Fibroblast of skin of back (primary cell): ENCODE measurements around the gene AKIRIN2.
A peak's percentile ranks its signal among the peaks of the same experiment; 100 is the strongest.
"Not testable (repeated sequence)": the region's sequence is repeated elsewhere in the genome, so short reads cannot be mapped to it uniquely, and the experiment has no call there.

Experiments used
- DNase-seq: peaks from one replicate; pipeline ENCODE4 v3.0.0-alpha.2; 2013

AKIRIN2 gene

DNA sequence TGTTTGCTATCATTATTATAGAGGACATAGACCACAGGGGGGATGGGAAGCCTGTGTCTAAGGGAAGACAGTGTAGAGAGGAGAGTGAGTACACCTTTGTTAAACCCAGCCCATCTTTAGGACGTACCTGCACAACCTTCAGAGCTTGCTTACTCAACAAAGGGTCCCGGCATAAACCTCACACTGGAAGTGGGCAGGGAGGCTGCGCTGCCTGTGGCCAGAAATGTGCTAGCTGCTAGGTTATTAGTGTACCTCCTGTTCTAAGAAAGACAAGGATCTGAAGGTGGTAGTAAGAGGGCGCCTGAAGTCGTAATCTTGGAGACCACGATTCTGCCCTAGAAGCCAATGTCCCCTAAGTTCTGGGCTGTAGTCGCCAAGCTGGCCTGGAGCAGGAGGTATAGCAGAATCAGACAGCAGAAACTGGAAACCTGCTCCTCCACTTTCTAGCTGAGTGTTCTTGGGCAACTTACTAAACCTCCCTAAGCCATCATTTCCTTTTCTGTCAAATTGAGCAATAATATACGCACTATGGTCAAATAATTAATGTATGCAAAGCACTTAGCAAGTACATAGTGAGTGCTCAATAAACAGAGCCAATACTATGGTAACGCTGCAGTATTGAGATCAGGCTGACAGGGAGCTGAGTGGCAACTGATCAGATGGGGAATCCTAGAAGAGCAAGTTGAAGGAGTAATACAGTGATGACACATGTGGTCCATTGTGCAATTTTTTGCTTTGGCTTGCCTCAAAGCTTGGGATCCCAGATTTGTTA, 16.8 kb upstream of the AKIRIN2 start:
- DNase-seq, result no peak

DNA sequence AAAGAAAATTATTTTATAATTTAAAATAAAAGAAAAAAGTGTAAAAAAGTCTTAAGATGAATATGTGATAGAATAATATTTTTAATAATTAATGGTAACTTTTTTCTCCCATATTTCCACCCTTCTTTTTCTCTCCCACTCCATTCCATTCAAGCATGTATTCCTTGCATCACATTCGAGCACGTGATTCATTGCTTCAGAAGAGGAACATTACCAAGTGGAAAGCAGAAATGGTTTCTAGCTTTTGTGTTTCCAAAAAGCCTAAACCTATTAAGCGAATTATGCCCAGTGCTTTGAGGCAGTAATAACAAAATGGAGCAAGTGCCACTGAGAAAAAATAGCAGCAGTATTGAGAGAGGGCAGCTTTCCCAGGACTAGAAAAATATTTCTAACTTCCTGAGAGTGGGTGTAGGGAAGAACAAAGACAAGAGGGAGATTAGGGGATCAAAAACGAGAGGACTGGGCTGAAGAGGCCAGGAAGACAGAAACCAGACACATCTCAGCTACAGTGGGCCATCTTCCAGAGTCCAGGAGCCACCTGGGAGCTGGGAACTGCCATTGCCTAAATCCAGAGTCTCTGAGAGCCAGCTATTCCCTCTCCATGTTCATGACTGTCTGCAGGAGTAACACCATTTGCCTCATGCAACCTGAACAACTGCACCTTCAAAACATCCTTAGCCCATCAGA, 15.0 kb upstream of the AKIRIN2 start:
- DNase-seq, result no peak

DNA sequence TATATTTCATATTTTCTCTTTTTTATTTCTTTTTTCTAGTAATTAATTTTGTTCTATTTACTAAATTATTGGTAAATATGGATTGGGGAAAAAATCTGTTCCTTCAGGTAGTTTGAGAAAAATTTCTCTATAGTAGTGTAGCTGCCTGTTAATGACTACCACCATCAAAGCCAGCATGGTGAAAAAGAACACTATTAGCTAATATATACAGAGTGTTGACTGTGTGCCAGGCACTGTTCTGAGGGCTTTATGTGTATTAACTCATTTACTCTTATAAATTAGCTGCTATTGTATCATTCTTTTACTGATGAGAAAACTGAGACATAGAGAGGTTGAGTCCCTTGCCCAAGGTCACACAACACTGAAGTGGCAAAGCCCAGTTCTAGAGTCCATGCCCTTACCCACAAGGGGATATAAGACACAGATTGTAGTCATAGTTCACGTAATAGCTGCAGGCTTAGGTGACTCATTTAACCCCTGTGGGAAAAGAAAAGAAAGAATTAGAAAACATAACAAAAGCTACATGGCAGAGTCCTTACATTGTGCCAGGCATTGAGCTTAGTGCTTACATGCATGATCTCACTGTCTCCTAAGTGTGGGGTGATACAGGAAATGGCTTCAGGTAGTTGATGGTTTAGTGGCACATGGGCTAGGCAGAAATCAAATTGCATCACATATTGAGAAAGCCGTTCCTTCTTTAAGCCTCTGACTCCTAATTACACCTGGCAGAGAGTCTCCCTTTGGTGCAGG, 12.2 kb upstream of the AKIRIN2 start:
- DNase-seq, result peak; percentile 90

DNA sequence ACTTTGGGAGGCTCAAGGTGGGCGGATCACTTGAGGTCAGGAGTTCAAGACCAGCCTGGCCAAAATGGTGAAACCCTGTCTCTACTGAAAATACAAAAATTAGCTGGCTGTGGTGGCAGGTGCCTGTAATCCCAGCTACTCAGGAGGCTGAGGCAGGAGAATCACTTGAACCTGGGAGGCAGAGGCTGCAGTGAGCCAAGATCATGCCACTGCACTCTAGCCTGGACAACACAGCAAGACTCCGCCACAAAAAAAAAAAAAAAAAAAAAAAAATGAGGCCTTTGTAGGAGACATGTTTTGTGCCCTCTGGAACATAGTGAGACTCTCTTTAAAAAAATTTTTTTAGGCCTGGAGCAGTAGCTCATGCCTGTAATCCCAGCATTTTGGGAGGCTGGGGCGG, 10.7 kb upstream of the AKIRIN2 start:
- not testable (repeated sequence) for DNase-seq

DNA sequence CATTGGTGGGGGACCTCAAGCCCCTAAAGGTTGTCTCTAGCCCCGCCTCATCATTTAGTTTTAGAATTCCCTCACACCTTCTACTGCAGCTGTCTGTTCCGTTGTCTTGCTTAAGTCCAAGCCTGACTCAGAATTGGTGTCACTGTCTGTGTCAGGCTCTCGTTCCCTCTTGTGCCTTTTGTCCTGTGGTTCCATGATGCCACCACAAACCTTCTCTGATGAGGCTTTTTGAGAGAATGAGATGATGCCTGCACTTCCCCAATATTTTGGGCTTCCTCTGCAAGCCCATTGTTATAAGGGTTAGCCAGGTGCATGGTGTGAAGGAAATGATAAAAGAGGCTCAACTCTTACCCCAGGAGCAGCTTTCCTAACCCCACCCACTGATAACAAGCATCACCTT, 8.1 kb upstream of the AKIRIN2 start:
- DNase-seq, result no peak

DNA sequence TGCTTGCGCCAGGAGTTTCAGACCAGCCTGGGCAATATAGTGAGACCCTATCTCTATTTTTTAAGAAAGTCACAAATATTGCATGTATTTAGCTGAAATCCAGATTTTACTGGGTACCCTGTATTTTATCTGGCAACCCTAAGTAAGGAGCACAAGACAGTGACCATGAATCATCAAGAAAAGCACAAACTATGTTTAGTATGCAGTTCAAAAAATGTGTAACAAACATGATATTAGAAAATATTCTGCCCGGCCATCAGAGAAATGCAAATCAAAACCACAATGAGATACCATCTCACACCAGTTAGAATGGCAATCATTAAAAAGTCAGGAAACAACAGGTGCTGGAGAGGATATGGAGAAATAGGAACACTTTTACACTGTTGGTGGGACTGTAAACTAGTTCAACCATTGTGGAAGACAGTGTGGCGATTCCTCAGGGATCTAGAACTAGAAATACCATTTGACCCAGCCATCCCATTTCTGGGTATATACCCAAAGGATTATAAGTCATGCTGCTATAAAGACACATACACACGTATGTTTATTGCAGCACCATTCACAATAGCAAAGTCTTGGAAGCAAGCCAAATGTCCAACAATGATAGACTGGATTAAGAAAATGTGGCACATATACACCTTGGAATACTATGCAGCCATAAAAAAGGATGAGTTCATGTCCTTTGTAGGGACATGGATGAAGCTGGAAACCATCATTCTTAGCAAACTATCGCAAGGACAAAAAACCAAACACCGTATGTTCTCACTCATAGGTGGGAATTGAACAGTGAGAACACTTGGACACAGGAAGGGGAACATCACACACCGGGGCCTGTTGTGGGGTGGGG, 6.8 kb upstream of the AKIRIN2 start:
- DNase-seq, result peak; percentile 44

DNA sequence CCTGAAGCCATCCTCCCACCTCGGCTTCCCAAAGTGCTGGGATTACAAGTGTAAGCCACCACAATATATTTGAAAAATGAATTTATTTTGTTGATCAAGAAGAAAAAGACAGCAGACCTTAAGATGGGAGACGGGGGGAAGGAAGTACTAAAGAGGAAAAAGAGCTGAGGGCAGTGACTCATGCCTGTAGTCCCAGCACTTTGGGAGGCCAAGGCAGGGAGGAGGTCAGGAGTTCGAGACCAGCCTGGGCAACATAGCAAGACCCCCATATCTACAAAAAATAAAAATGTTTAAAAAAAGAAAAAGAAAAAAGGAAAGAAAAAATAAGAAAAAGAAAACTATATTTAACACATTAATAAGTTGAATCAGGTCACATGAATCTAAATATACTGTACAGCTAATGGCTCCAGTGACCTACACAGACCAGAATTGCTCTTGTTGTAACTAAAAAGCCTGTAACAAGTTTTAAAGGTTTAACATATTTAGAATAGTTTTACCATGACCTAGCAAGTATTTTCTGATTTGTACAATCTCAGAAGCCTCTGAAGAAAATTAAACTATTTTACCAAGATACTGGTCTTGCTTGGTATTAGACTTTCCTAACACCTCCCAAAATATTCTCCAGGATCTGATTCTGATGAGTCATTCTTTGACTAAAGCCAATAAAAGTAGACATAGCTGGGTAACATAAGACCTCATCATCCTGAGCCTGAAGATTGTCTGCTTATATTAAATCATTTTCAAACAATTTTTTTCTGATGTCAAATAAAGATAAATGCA, 4.3 kb upstream of the AKIRIN2 start:
- DNase-seq, result peak; percentile 86

DNA sequence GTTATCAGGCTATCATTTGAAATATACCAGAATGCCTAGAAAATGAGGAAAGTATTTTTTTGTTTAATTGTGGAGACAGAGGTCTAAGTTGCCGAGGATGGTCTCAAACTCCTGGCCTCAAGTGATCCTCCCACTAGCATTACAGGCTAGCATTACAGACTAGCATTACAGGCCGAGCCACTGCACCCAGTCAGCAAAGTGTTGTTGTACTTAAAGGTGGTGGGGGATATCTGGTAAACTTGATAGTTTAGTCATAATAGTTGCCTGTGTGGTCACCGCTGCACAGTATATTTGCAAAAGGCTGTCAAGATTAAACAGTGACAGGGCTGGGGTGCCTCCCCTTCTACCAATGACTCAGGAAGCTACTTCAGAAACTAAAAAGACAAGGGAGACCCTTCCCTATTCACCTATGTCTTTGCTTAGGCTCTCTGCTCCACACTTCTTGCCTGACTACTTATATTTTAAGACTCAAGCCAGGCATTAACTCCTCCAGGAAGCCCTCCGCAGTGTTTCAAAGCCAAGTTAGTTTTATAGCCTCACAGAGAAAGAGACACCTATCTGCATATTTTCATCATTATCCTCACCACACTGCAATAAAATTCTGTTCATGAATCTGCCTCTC, 3.1 kb upstream of the AKIRIN2 start:
- DNase-seq, result peak; percentile 33

DNA sequence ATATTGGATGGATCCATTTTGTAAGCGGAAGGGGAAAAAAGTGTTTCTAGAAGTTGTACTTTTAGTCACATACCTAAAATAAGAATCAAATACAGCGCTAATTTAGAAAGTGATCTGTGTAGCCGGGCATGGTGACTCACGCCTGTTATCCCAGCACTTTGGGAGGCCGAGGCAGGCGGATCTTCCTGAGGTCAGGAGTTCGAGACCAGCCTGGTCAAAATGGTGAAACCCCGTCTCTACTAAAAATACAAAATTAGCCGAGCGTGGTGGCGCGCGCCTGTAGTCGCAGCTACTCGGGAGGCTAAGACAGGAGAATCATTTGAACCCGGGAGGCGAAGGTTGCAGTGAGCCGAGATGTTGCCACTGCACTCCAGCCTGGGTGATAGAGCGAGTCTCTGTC, 1.0 kb upstream of the AKIRIN2 start:
- peak; percentile 47 for DNase-seq

DNA sequence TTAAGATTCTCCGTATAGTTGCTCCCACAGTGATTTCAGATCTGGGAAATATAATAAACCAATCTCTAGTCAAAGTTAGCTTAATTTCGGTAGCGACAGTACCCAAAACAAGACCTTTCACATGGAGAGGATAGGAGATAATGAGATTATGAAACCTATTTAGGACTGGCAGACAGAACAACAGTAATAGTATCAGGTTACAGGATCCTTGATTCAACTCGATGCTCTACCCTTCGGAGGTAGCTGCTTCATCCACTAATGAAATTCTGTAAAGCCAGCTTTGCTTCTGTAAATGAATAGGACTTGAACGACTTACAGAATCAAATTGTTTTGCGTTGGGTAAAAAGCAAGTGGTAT, 534 bp upstream of the AKIRIN2 start:
- DNase-seq, result peak; percentile 58

DNA sequence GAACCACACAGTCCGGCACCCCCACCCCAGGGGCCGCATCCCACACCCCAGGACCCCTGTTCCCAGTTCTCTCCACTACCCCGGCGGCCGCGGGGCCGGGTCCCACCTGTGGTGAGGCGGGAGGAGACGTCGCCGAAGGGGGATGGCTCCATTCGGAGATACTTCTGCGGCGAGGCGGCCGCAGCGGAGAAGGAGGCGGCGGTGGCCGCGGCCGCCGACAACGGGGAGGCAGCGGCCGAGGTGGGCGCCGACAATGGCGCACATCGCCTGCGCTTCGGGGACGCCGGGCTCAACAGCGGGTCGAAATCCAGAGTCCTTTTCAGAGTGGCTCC, 723 bp downstream of the AKIRIN2 start:
- DNase-seq, result no peak

DNA sequence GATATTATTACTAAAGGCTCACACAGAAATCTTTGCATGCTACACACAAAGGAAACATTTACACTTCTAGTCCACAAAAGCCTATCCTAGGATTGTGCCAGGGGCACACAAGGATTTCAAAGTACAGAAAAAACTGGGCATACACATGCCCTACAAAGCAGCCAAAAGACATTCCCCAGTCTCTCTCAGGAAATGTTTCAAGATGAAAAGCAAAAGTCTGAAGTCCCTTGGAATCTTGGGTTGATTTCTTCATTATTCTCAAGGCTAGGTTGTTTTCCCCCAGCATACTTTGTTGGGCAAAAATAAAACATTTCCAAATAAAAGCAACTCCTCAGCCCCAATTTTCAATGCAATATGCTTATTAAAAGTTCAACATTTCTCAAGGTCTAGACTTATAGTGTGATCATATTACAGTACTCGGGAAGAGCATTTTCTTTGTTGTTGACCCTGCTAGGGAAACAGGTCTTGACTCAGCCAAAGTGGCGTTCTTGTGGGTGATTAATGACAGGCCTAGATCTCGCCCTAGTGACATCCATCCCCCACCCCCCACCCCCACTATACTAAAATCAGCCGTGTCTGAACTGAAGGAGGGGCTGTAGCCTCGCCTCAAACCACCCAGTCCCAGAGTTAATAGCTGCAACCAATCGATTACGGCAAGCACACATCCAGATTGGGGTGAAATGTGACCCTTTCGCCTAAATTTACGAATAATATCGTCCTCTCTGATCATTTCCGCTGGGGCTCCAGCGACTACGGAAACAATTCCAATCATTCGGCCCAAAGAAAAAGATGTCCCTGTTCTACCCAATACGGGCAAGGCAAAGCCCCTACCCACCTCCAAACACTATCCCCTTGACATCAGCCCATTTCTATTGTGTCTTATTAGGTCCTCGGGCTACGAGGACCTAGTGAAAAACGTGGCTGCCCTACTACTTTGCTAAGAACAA, 1.4 kb downstream of the AKIRIN2 start:
- peak; percentile 83 for DNase-seq

DNA sequence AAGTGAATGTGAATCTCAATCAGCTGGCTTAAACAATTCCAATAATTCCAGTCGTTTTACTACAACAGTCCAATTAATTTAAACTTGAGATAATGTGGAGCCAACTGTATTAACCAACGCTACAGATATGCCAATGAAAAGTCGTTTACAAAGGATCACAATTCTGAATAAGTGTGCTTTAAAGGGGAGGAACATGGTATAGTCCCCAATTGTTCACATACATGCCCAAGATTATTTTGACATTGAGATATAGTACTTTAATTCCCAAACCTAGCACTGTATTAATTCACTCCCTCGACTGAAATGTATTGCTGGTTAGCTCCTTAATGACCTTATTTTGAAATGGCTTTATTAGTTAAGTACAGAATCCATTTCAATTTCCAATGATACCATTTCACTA, 2.5 kb downstream of the AKIRIN2 start:
- no peak for DNase-seq

DNA sequence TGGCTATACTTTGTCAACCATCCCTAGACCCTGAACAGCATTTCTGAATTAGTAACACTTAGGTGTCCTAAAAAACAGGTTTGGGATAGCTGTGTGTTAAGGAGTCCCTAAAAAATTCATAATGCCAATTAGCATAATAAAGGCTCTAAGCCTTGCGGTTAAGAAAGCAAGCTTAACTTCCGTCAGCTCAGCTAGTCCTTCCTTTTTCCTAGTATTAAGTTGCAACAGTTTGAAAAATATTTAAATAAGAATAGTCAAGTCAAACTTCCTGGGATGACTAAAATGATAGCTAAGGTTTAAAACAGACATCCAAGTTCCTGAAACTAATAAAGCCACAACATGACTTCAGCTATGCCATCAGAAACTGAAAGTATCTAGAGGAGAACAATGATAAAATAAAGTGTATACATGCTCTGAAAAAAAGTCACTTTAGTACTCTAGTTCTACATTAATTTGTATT, 3.5 kb downstream of the AKIRIN2 start:
- DNase-seq, result peak; percentile 37

DNA sequence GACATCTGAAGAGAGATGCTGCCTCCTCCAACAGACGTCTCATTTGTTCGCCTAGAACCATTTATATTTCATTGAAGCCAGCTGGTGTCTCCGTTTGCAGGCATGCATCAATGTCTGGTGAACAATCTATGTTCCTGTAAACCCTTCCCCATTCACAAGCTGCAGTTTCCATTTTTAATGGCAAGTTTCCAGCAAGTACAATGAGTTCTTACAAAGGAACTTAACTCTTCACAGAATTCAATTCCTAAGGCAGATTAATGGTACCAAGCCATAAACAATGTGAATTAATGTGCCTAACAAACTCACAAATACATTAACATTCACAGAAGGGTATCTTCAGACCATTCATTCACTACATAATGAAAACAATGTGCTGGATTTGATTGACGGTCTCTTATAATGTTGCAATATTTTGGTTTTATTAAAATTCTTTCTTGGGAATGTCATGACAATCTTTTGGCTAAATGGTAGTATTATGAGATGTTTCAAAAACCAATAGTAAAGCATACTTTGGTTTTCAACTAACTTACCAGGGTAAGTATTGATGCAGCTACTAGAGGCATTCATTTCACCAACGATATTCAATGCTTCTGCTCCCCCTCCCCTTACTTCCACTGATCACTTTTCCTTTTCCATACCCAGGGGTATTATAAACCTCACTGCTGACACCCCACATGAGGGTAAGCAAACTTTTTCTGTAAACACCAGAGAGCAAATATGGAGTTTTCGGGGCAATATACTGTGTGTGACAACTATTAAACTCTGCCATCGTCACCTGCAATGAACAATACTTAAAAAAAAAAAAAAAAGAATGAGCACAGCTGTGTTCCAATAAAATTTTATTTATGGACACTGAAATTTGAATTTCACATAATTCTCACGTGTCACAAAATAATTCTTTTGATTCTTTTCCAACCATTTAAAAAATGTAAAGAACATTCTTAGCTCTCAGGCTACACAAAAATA, 4.2 kb downstream of the AKIRIN2 start:
- peak; percentile 87 for DNase-seq

DNA sequence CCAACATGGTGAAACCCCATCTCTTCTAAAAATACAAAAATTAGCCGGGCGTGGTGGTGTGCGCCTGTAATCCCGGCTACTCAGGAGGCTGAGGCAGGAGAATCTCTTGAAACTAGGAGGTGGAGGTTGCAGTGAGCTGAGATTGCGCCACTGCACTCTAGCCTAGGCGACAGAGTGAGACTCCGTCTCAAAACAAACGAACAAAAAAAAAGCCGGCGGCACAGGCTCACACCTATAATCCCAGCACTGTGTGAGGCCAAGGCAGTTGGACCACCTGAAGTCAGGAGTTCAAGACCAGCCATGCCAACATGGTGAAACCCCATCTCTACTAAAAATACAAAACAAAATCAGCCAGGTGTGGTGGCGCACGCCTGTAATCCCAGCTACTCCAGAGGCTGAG, 5.2 kb downstream of the AKIRIN2 start:
- not testable (repeated sequence) for DNase-seq

DNA sequence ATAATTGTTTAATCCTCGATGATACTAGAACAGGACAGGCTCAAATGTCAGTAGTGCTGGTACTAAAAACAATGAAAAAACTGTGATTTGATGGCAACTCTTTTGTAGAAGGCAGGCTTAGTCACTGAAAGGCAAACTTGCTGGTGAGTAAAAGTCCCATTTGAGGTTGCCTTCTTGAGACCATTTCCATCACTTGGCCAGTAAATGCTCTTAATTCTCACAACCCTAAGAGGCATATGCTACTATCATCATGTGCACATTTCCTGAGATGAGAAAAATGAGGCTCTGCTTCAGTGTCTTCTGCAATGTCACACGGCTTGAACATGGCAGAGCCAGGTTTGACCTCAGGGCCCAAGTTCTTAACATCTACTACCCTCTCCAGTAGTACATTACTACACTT, 9.9 kb downstream of the AKIRIN2 start:
- no peak for DNase-seq

DNA sequence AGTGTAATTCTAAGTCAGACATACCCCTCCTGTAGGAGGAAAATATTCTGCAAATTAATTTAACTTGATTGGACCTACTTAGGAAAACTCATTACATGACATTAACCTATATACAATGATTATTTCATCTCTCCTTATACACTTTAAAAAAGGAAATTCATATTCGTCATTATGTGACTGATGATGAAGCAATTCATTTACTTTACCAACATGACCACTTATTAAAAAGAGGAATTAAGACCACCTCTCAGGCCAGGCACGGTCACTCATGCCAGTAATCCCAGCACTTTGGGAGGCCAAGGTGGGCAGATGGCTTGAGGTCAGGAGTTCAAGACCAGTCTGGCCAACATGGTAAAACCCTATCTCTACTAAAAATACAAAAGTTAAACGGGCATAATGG, 11.6 kb downstream of the AKIRIN2 start:
- no peak for DNase-seq

DNA sequence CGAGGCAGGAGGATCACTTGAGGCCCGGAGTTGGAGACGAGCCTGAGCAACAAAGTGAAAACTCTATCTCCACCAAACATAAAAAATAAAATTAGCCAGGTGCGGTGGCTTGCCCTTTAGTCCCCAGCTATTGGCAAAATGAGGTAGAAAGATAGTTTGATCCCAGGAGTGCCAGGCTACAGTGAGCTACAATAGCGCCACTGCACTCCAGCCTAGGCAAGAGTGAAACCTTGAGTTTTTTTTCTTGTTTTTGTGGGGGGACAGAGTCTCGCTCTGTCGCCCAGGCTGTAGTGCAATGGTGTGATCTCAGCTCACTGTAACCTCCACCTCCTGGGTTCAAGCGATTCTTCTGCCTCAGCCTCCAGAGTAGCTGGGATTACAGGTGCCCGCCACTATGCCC, 14.1 kb downstream of the AKIRIN2 start:
- DNase-seq, result not testable (repeated sequence)
